HFFc6 (cell line): ENCODE measurements around the gene TBCK. TPM values are rescaled to one million over a fixed set of nuclear protein-coding genes. Genes with fewer than 3 reads are reported as not detected.
"Not testable (repeated sequence)": the region's sequence is repeated elsewhere in the genome, so short reads cannot be mapped to it uniquely, and the experiment has no call there.

Experiments used
- DNase-seq: peaks from one replicate; pipeline ENCODE4 v3.0.0-alpha.2; 2018
- H3K27ac Mint-ChIP-seq: 2 replicates; pipeline ENCODE4 v1.8.0; 2020; ENCODE audit warnings: mild to moderate bottlenecking, mixed read lengths
- H3K27me3 Mint-ChIP-seq: 2 replicates; pipeline ENCODE4 v1.8.0; 2021; ENCODE audit warnings: mild to moderate bottlenecking, moderate library complexity, mixed read lengths; ENCODE audit not compliant: insufficient read depth
- H3K36me3 Mint-ChIP-seq: 2 replicates; pipeline ENCODE4 v1.8.0; 2021; ENCODE audit warnings: low read depth, mixed read lengths
- H3K4me1 Mint-ChIP-seq: 2 replicates; pipeline ENCODE4 v1.8.0; 2020; ENCODE audit warnings: low read depth, mixed read lengths
- H3K4me3 Mint-ChIP-seq: 2 replicates; pipeline ENCODE4 v1.8.0; 2020; ENCODE audit warnings: mild to moderate bottlenecking, moderate library complexity, mixed read lengths
- H3K9me3 Mint-ChIP-seq: 2 replicates; pipeline ENCODE4 v1.8.0; 2020; ENCODE audit warnings: mild to moderate bottlenecking, mixed read lengths
- CTCF ChIP-seq: fragments of 200-600 bp; sonication (generic); IDR thresholded peaks from 2 replicates; pipeline ENCODE4 v1.5.0; 2021; ENCODE audit warnings: antibody characterized with exemption, mild to moderate bottlenecking
- total RNA-seq, 6 experiments: library from RNA; stranded (reverse); fragmentation: NEBNext Ultra II Directional; extraction: Animal tissue kit (Norgen Biotek cat#: 25700); gene quantifications; 2 replicates in 1 of 6; 3 replicates in 5 of 6; pipeline ENCODE4 v1.2.3, GENCODE V29; 2021

The TBCK gene
- total RNA-seq, 6 experiments from 2014 or later = 21.4 to 37.0 (median 27.1) TPM

GRCh38 chr4:106126062-106126461 lies 189.9 kb downstream of the TBCK start:
- TF ChIP-seq CTCF = no peak
- Mint-ChIP-seq H3K4me1 (no peaks in the 10 kb centered on the region), H3K36me3 (0 out of 2 replicates have a peak, but pooled peaks cover 4% of the 10 kb centered on the region), H3K27ac (no peak overlapping the region), H3K4me3 (no peak overlapping the region), H3K27me3 (no peaks in the 10 kb centered on the region), H3K9me3 (no peaks in the 10 kb centered on the region)
- no peak for DNase-seq

GRCh38 chr4:106119949-106120555 lies 196.0 kb downstream of the TBCK start:
- H3K27ac Mint-ChIP-seq, H3K9me3 Mint-ChIP-seq, H3K27me3 Mint-ChIP-seq, H3K4me3 Mint-ChIP-seq, H3K36me3 Mint-ChIP-seq, DNase-seq, H3K4me1 Mint-ChIP-seq: not testable (repeated sequence)

- H3K4me3 Mint-ChIP-seq = no peak overlapping the region
- TF ChIP-seq CTCF = no peak
These were observed 200.0 kb downstream of the TBCK start for GRCh38 chr4:106116025-106116424.

GRCh38 chr4:106114270-106114669 lies 201.7 kb downstream of the TBCK start:
- TF ChIP-seq CTCF = no peak
- Mint-ChIP-seq H3K27ac (no peak overlapping the region), H3K4me3 (no peak overlapping the region), H3K9me3 (peaks cover 15% of the 10 kb centered on the region), H3K36me3 (peaks cover 37% of the 10 kb centered on the region), H3K4me1 (no peaks in the 10 kb centered on the region), H3K27me3 (no peaks in the 10 kb centered on the region)
- DNase-seq = no peak

More at GRCh38 chr4:106116025-106116424, 200.0 kb downstream of the TBCK start:
- no peaks in the 10 kb centered on the region for H3K27me3 Mint-ChIP-seq
- peaks cover 22% of the 10 kb centered on the region for H3K36me3 Mint-ChIP-seq
- H3K27ac Mint-ChIP-seq = no peak overlapping the region
- no peak for DNase-seq
- peaks cover 9% of the 10 kb centered on the region for H3K9me3 Mint-ChIP-seq
- no peaks in the 10 kb centered on the region for H3K4me1 Mint-ChIP-seq

GRCh38 chr4:106111778-106112469 lies 204.1 kb downstream of the TBCK start:
- Mint-ChIP-seq H3K36me3 (peaks cover 58% of the 10 kb centered on the region), H3K9me3 (peaks cover 15% of the 10 kb centered on the region)
- not testable (repeated sequence) for H3K4me1 Mint-ChIP-seq, H3K27me3 Mint-ChIP-seq, H3K27ac Mint-ChIP-seq, H3K4me3 Mint-ChIP-seq, DNase-seq

- Mint-ChIP-seq H3K4me1 (no peaks in the 10 kb centered on the region), H3K27ac (no peak overlapping the region), H3K27me3 (no peaks in the 10 kb centered on the region), H3K4me3 (no peak overlapping the region), H3K36me3 (peaks cover 75% of the 10 kb centered on the region), H3K9me3 (peaks cover 15% of the 10 kb centered on the region)
- no peak for DNase-seq
- TF ChIP-seq CTCF = no peak
These were observed 206.1 kb downstream of the TBCK start for GRCh38 chr4:106109929-106110328.
